HG03432 (cell line): ENCODE data around the gene PHACTR3.
"Not testable (repeated sequence)": the region's sequence is repeated elsewhere in the genome, so short reads cannot be mapped to it uniquely, and the experiment has no call there.

Experiments used
- ATAC-seq: cut with Tn5 transposase; IDR thresholded peaks from one replicate; pipeline ENCODE4 v1.9.1; 2021; ENCODE audit warnings: mild to moderate bottlenecking, moderate library complexity; ENCODE audit not compliant: unreplicated experiment

PHACTR3 gene

DNA sequence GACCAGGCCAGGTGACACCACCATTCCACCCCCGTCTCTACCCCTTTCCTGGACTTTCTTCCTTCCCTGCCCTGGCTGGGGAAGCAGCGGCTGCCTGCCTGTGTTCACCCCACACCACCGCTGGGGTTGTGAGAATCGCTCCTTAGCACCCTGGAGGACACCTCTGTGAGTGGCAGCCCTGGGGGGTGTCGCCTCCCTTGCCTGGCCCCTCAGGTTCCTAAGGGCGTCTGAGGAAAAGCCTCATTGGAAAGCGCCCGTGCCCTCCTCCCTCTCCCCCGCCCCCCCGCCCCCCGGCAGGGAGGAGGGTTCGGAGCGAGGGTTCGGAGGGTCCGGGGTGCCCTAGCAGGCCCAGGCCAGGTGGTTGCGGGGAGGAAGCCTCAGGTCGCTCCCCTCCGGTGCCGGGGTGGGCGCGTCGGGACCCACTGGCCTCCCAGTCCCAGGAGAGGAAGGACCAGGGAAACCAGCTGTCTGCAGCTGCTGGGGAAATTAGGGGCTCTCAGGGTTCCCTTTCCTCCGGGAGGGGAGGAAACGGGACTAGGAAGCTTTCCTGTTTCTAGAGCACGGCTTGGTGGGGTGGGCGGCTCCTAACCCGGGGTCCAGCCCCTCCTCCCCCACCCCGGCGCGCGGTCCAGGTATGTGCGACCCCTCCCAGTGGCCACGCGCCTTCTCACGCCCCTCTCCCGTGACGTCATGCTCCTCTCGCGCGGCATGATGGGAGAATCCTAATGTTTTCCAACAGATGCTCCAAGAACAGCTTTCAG is at the start of gene PHACTR3:
Gene PHACTR3, plus strand, starts transcription at position 760 of the 761 bp plus-strand sequence. CDS start 475 bp downstream, outside the sequence.
- ATAC-seq = no peak

DNA sequence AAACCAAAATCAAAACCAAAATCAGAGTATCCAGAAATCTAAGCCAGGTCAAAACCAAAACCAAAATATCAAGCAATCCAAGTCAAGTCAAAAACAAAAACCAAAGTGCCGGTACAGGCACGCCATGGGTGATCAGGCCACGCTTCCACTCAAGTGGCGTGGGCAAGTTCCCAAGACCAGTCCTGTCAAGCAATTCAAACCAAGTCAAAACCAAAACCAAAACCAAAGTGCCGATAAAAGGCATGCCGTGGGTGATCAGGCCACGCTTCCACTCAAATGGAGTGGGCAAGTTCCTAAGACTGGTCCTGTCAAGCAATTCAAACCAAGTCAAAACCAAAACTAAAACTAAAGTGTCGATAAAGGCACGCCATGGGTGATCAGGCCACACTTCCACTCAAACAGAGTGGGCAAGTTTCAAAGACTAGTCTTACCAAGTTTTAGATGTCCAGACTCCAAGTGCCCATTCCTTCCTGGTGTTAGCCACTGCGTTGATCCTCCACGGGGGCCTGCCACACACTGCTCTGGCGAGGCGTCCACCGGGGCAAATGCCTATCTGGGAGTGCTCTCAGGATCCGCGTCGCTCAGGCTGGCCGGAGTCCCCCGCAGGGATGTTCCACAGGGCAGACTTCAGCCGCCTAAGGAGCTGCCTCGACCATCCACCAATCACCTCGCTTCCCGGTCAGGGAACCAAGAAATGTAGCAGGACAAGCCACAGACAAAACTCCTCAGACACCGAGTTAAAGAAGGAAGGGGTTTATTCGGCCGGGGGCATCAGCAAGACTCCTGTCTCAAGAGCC is 46.4 kb upstream of the PHACTR3 start:
- not testable (repeated sequence) for ATAC-seq

DNA sequence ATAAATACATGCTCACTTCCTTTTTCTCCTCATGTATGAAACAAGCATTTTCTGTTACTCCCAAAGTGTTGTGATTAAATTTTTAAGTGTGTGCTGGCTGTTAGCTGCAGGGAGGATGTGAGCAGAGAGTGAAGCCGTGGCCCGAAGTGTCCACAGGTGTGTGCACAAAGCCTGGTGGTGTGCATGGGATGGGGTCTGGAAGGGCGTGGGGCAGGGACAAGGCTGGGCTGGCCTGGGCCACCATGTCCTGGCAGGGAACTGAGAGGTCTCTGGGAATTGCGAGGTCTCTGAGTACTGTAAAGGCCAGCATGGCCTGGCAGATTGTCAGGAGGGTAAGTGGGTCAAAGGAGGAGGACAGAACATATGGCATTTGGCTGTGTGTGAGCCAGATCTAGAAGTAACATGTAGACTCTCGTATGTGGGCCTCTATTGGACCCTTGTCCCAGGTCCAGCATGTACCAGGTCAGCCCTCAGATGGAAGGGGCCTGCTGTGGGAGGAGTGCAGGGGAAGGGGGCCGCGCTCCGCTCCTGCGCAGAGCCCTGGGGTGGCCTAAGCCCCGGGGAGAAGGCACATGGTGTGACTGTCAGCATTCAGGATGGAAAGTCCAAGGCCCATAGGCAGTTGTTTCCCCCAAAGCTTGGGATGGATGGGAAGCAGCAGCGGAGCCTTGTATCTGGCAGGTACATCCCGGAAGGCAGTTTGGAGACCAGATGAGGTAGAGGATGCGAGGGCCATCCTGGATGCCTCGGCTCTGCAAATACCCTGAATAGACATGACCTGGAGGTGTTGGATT is 45.1 kb upstream of the PHACTR3 start:
- no peak for ATAC-seq

DNA sequence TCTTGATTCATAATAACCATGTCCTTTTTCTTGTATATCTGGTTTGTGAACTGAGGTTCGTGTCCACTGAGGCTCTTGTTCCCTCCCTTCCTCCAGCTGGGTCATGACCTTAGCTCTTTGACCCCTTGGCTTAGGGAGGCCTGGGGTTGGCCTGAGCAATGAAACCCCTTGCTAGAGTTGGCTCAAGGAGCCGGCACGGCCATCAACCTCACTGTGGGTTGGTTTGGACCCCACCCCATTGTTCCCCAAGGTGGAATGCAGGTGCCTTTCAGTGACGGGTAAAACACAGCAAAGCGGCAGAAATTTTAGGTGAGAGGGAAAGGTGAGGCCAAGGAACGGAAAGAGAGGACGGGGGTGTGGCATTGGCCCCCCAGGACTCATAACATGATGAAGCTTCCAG is 44.5 kb upstream of the PHACTR3 start:
- no peak for ATAC-seq

DNA sequence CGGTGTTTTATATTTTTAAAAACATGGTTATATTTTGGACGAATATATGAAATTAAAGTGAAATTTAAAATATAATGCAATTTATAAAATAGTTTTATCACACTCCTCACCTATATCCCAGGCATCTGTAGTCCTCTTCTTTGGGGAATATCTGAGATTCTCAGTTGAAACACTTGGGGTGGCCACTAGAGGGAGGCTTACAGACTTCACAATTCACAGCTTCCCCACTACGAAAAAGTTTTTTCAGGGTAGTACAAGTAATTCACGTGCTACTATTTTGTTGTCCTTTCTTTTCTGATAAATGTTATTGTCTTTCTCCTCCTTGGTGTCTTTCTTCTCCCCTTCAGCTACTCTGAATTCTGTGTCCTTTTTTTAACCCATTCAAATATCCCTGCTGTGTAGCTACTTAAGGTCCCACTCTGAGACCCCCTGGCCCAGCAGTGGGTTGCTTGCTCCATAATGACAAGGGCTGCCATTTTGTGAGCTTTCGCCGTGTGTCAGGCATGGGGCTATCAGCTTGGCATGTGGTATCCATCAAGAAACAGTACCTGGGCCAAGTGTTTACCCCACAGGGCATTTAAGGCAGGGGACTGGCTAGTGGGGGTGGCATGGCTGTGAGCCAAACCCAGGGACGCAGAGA is 43.6 kb upstream of the PHACTR3 start:
- ATAC-seq = no peak

DNA sequence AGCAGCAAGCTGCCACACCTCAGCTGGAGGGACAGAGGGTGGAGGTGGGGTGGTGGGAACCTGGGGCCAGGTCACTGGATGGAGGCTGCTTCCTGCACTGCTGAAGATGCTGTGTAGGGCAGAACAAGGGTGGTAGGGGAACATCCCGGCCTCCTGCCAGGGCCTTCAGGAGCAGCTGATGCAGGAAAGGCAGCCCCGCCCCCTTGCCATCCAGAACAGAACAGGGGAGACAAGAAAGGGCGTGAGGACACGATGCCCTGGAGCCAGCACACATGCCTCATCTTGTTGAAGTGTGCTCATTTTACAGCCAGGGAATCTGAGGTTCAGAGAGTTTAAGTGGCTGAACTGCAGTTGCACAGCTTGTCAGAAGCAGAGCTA is 43.1 kb upstream of the PHACTR3 start:
- ATAC-seq = no peak

DNA sequence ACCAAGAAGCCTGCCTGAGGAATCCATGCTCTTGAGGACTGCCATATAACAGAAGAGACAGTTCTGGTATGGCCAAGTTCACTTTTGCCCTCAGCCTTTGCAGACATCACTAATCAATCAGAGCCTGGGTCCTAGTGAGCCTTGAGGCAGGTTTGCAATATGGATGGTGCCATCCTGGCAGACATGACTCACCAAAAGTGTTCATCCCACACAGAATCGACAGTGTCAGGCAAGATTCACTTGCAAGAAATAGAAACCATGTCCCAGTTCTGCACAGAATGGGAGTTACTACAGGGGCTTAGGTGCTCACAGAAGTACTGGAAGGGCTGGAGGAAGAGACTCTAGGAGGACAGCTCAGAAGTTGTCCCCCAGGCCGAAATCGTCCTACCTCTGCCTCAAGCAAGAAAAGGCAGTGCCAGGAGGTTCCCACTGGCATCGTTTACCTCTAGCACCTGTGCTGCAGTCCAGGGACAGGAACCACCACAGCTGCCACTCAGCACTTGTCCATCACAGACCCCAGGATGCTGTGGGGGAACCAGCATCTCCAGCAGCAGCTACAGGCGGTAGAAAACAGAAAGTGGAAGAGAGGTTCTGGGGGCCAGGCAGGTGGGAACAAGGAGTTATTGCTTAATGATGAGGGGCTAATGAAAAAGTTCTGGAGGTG is 42.6 kb upstream of the PHACTR3 start:
- no peak for ATAC-seq

DNA sequence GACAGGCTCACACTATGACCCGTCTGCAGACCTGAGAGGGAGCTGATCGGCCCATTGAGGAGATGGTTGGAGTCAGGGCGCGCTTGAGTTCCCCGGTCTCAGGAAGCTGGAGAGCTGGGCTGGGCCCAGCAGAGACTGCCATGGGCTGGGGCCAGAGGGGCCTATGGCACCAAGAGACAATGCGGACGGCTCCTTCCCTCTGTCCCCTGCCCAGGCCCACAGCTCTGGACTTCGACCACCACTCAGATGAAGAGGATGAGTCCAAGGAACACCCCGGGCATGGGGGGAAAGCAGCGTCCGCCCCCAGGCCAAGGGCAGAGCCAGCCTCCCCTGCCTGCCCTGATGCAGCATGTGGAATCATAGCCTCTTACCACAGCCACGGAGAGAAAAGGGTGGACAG is 40.2 kb upstream of the PHACTR3 start:
- ATAC-seq = no peak

DNA sequence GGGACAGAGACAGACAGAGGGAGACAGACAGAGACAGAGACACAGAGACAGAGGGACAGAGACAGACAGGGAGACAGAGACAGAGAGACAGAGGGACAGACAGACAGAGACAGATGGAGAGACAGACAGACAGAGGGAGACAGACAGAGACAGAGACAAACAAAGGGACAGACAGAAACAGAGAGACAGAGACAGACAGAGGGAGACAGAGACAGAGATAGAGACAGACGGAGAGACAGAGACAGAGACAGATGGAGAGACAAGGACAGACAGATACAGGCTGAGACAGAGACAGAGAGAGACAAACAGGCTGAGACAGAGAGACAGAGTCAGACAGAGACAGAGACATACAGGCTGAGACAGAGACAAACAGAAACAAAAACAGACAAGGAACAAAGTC is 39.4 kb upstream of the PHACTR3 start:
- no peak for ATAC-seq

DNA sequence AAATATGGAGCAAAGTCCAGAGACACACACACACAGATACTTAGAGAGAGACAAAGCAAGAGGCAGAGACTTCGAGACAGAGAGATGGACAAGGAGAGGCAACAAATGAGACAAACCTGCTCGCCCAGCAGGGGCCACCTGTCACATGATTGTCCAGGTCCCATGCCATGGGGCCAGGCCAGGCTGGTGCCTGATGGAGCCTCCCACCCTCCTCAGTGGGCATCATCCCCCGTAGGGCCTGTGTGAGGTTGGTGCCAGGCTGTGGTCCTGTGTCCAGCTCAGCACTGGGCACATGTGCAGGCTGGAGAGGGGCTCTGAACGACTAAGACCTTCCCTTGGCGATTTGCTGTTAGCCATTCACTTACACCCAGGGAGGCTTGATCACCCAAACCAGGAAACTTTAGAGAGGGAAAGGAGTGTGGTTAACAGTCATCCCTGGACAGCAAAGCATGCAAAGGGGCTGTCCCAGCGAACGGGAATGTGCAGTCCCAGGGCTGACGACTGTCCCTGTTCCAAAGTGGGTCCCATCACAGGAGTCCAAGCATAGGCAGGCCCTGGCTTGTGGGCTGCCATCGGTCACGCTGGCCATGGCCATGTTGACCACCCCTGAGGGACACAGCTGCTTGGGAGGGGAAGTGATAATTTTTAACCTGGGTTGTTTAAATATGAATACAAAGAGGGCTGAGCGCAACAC is 38.4 kb upstream of the PHACTR3 start:
- no peak for ATAC-seq

DNA sequence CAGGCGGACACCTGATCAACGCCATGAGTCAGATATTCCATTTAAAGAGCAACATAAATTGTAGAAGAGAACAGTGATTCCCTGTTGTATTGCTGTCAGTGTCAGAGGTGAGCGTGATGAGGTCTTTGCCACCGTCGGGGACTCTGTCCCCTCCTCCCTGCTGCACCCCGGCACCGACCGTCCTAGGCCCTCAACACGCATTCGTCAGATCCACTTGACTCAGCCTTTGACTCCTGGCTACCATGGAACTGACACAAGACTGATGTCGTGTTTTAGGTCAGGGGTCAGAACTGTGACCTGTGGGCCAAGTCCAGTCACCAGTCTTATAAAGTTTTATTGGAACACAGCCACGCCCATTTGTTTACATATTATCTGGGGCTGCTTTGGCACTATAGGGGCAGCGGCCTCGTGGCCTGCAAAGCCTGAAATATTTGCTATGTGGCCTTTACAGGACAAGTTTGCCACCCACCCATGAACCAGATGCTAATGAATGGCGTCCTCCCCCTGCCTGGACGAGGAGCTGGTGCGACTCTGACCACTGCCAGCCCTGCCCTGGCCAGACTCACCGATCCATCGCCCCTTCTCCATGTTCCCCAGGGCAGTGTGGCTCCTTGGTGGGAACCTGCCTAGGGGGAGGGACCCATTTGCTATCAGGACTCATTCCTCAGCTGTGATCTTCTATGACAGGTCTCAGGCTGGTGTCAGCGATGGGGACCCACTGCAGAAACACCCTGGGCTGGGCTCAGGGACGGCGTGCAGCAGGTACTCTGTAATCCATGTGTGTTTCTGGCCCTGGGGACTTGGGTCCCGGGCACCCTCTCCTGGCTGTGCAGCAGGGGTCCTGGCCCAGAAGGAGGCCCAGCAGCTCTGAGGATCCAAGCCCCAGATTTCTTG is 37.5 kb upstream of the PHACTR3 start:
- no peak for ATAC-seq

DNA sequence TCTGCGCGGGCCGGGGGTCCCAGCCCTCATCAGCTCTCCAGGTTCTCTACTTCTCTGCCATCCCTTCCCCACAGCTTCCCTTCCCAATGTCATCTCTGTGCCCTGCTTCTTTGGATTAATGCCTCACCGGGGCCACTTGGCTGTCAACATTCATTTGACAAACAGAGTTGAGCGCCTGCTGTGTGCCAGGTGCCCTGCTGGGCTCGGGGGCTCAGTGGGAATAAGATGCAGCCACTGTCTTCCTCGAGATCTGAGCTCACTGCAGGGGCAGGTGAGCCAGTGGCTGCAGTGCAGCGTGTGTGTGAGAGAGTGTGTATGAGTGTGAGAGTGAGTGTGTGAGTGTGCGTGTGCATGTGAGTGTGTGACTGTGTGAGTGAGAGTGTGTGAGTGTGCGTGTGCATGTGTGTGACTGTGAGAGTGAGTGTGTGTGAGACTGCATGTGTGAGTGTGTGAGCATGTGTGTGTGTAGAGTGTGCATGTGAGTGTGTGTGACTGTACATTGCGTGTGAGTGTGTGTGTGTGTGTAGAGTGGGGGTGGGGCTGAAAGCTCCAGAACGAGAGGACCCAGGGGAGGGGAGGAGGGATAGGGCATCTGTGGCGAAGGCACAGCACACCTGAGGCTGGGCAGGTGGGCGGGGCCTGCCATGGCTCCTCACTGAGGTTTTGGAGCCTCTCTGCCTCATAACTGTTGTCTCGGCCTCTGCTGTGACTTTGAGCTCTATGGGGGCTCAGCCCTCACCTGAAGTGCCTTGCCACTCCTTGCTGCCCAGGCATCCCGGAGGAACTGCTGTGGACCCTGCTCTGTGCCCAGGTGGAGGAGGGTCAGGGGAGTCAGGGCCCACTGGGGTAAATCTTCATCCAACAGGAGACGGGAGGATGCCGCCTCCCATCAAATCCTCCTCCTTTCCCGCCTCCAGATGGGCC is 36.5 kb upstream of the PHACTR3 start:
- ATAC-seq = no peak

DNA sequence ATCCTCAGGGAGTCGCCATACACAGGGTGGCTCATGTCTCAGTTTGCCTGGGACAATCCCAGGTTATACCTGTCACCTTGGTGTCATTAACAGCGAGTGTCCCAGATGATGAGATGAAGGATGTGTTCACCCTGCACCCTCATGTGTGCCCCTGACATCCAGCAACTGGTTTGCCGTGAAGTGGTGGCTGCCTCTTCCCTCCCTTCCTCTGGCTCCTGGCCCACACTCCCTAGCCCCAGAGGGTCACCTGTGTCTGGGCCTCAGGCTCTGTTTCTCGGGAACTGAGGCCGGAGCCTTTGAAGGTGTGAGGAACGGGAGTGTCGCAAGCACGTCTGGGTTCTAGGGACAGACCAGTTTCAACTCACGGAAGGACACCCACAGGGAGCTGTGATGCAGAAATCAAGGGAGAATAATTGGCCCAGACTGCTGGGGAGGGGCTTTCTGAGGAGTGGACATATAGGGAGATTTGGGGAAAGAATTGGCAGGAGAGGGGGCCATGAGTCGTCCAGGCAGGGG is 35.8 kb upstream of the PHACTR3 start:
- no peak for ATAC-seq

DNA sequence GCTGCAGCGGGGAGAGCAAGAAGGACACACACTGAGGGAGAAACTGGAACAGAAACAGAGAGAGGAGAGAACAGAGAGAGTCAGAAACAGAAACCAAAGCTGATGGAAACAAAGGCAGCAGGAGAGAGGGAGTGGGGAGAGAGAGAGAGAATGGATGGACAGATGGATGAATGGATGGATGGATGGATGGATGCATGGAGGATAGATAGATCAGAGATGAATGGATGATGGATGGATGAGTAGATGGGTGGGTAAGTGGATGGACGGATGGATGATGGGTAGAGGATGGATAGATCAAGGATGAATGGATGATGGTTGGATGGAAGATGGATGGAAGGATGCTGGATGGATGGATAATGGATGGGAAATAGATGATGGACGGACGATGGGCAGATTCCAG is 35.0 kb upstream of the PHACTR3 start:
- ATAC-seq = no peak

DNA sequence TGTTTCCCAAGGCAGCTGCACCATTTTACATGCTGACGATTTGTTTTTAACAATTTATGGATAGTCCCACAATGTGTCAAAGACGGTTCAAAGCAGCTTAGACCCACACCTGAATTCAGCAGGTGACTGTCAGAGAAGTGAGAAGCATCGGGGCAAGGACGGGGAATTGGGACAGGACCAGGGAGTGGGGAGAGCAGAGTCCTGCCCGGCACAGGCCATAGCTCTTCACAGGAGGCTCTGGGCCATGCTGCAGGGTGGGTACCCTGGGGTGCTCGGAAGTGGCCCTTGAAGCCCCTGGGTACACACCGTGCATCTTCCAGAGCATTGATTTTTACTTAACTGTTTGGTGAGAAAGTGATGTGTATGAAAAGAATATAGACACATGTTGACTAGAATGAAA is 33.2 kb upstream of the PHACTR3 start:
- no peak for ATAC-seq

DNA sequence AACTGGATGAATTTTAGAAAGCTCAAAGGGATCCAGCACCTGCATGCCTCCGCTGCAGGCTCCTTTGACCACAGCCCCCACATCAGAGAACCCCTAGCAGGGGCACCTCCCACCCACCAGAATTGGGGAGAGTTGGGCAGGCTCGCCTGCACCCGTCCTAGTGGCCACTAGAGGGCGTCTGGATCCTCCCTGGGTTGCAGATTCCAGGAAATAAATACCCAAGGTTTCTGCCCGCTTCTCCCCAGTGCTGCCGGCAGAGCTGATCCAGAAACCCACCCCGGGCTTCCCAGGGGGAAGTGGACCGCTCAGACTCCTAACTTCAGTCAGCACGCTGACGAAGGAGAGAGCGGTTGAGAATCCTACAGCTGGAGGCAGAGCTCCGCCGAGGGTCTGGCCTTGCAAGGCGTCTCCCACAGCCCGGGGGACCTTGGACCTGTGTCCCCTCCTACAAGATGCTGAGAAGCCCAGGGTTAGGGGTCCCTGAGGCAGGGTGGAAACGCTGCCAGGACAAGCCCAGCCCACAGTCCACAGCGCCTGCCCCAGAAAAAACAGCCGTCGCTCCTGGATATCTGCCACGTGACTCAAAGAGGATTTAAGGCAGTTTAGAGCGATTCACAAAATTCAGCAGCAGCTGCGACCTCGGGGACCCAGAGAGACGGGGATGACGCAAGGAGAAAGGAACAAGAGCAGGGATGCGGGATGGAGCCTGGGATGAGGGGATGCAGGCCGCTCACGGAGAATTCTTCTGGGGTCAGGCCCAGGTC is 32.6 kb upstream of the PHACTR3 start:
- ATAC-seq = peak; percentile 84

DNA sequence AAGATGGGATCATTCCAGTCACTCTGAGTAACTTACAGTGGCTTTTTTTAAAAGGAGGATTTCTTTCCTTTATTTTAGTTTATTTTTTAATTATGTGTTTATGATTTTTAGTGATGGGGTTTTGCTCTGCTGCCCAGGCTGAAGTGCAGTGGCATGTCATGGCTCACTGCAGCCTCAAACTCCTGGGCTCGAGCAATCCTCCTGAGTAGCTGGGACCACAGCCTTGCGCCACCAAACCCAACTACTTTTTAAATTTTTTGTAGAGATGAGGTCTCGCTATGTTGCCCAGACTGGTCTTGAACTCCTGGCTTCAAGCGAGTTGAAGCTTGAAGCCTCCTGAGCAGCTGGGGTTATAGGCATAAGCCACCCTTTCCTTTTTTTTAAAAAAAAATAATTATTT is 31.8 kb upstream of the PHACTR3 start:
- no peak for ATAC-seq
